LNCAP (cell line): ENCODE data around the gene GPR155.

Experiments
- TF ChIP-seq, protein P1 (sequence below): fragments of 450-650 bp; IDR thresholded peaks from 2 replicates; pipeline ENCODE4 v1.5.1; 2017; ENCODE audit warnings: mild to moderate bottlenecking

Gene GPR155

DNA sequence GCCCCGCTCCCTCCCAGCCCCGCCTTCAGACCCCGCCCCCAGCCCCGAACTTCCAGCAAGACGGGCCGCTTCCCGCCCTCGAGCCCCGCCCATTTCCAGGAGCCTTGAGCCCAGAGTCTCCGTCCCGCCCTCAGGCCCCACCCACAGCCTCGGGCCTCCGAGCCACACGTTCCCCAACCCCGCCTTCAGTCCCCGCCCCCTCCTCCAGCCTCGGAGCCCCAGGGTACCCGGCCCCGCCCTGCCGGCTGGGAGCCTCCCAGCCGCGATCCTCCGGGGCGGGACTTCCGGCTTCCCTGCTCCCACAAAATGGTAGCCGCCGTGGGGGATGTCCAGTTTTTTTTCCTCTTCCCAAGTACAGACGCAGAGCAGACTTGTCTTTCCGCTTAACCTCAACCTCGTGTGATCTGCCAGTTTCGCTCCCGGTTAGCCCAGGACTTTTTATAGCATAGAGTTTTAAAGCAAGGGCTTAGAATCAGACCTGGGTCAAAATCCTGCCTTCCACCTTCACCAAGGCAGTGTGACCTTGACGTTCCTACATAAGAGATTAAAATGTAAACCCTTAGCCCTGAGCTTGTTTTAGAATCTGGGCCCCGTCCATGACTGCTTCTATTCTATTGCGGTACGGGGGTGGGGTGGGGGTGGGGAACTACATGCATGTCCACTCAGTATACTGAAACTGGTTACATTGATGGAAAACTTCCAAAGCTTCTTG is 435 bp upstream of the GPR155 start:
- TF ChIP-seq, protein P1, sequence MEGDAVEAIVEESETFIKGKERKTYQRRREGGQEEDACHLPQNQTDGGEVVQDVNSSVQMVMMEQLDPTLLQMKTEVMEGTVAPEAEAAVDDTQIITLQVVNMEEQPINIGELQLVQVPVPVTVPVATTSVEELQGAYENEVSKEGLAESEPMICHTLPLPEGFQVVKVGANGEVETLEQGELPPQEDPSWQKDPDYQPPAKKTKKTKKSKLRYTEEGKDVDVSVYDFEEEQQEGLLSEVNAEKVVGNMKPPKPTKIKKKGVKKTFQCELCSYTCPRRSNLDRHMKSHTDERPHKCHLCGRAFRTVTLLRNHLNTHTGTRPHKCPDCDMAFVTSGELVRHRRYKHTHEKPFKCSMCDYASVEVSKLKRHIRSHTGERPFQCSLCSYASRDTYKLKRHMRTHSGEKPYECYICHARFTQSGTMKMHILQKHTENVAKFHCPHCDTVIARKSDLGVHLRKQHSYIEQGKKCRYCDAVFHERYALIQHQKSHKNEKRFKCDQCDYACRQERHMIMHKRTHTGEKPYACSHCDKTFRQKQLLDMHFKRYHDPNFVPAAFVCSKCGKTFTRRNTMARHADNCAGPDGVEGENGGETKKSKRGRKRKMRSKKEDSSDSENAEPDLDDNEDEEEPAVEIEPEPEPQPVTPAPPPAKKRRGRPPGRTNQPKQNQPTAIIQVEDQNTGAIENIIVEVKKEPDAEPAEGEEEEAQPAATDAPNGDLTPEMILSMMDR = no peak

DNA sequence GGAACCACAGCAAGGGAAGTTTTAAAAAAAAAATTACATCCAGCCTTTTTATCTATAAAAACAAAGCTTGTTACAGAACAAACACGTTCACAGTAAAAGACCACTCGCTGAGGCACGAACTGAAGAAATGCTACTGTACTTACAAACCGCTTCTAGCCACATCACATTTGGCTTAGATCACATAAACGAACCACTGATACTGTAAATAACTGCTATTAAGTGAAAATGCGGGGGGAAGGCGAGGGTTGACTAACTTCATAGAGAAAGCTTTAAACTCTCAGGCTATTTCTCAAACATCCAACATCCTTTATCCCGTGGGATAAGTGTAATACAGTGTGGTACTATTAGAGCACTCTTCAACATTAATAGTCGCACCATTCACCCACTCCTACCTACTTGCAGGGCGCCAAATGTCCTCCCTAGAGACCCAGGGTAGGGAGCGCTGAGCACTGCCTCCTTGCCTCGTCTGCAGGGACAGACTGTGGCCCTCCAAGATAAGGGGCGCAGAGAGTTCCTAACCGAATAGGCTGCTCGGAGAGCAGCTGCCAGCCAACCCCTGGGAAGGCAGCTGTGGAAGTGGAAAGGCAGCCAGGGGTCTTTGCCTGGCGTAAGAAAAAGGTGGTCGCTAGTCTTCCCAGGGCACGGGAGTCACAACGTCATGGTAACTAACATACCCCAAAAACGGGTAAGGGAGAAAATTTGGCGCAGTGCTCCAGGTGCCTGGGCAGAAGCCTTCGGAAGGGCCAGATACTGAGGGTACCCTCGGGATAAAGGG is 854 bp downstream of the GPR155 start:
- TF ChIP-seq, protein P1 = no peak

DNA sequence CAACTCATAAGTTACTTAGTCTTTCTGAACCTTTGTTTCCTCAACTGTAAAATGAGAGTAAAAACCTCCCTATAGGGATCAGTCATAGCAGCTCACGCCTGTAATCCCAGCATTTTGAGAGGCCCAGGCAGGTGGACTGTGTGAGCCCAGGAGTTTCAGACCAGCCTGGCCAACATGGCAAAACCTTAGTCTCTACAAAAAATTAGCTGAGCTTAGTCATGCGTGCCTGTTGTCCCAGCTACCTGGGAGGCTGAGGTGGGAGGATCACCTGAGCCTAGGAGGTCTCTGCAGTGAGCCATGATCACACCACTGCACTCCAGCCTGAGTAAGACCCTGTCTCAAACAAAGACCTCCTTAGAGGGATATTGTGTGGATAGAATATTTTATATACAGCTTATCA is 2.3 kb downstream of the GPR155 start:
- TF ChIP-seq, protein P1 = no peak

DNA sequence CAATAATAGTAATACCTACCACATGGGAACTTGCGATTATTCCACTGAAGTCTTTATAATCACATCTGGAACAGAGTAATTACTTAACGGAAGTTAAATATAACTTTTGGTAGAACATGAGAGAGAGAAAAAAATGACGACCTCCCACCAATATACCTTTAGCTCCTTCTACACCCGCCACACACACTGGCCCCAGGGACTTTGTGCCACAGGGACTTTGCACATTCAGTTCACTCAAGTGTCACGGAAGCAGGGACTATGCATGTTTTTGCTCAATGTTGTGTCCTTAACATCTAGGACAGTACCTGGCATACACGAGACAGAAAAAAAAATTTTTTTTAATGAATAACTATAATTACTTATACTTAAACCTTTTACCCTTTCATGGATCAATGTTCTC is 4.0 kb downstream of the GPR155 start:
- TF ChIP-seq, protein P1 = no peak

DNA sequence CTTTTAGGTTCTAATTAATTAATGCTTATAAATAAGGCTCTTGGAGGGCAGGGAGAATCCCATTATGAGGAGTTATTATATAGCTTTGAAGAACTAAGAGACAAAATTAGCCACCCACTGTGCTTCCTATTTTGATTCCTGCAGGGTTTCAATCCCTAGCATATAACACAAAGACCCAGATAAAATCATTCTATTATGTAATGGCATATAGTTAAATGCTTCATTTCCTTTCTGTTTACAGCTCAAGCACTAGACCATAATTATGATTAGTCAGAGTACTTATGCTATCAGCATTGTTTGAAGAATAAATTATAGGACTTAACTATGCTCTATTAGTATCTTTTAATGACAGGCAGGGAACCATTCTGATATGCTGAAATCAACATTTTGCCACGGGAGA is 9.1 kb downstream of the GPR155 start:
- TF ChIP-seq, protein P1 = no peak

DNA sequence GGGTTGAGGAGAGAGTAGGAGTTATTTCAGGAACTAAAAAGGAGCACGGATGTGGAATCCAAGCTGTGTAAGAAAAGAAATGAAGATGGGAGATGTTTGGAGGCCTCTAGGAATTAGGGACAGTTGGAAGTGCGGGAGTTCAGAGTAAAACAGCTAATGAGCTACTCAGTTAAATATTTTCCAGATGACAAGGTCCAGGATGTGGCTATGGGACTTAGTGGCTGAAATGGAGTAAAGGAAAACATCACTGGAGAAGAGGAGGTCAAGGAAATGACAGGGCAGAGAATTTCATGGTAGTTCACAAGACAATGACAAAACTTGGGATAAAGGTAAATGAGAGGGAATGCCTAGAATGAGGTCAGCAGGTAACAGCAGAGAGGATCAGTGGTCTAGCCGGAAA is 13.0 kb downstream of the GPR155 start:
- TF ChIP-seq, protein P1 = no peak

DNA sequence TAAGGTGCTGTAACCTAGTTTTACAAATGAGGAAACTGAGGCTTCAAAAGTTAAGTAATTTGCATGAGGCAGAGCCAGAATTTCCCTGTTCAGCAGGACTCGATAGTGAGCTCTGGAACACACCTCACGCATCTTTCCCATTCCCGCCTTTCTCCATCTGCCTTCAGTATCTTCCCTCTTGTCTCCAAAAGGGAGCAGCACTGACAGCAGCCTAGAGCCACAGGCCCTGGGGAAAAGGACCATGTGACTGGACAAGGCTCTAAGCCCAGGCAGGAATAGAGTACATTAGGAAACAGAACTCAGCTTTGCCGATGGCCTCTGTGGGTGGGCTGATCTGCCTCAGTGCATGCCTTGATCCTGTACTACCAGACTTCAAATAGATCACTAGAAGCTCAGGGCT is 21.5 kb downstream of the GPR155 start:
- TF ChIP-seq, protein P1 = no peak
